Neural crest cell (in vitro differentiated cells): ENCODE measurements around the gene HTR7. TPM values are rescaled to one million over a fixed set of nuclear protein-coding genes. Genes with fewer than 3 reads are reported as not detected.

ENCODE experiments used
- DNase-seq: peaks from one replicate; pipeline ENCODE4 v3.0.0; 2021; ENCODE audit warnings: low read depth, mixed read lengths, low spot score
- H3K27ac Mint-ChIP-seq: one replicate; pipeline ENCODE4 v1.8.0; 2021; ENCODE audit warnings: mild to moderate bottlenecking, mixed read lengths; ENCODE audit not compliant: unreplicated experiment
- H3K27me3 Mint-ChIP-seq: 2 replicates; pipeline ENCODE4 v1.8.0; 2021; ENCODE audit warnings: low read depth, mild to moderate bottlenecking, mixed read lengths
- H3K36me3 Mint-ChIP-seq: 2 replicates; pipeline ENCODE4 v1.8.0; 2021; ENCODE audit warnings: low read depth, mild to moderate bottlenecking, mixed read lengths
- H3K4me1 Mint-ChIP-seq: 2 replicates; pipeline ENCODE4 v1.8.0; 2021; ENCODE audit warnings: mixed read lengths
- H3K4me3 Mint-ChIP-seq: one replicate; pipeline ENCODE4 v1.8.0; 2021; ENCODE audit warnings: mild to moderate bottlenecking, mixed read lengths
- H3K9me3 Mint-ChIP-seq: 2 replicates; pipeline ENCODE4 v1.8.0; 2021; ENCODE audit warnings: mixed read lengths
- CTCF ChIP-seq: fragments of 200-600 bp; sonication (generic); conservative IDR thresholded peaks from 2 replicates; pipeline ENCODE4 v1.5.0; 2021; ENCODE audit warnings: antibody characterized with exemption, mild to moderate bottlenecking
- total RNA-seq: library from RNA; stranded (reverse); gene quantifications from 2 replicates; pipeline ENCODE4 v1.2.1, GENCODE V29; 2021

HTR7 gene
- total RNA-seq, 1 donor from 2014 or later, result 0.09 TPM

- Mint-ChIP-seq H3K4me1 (no peaks in the 10 kb centered on the region), H3K4me3 (no peak overlapping the region), H3K27ac (no peak overlapping the region), H3K27me3 (no peaks in the 10 kb centered on the region), H3K9me3 (no peaks in the 10 kb centered on the region), H3K36me3 (no peaks in the 10 kb centered on the region)
- no peak for DNase-seq
- TF ChIP-seq CTCF, result no peak
These were observed 117.6 kb downstream of the HTR7 start for GRCh38 chr10:90740265-90740664.

DNA sequence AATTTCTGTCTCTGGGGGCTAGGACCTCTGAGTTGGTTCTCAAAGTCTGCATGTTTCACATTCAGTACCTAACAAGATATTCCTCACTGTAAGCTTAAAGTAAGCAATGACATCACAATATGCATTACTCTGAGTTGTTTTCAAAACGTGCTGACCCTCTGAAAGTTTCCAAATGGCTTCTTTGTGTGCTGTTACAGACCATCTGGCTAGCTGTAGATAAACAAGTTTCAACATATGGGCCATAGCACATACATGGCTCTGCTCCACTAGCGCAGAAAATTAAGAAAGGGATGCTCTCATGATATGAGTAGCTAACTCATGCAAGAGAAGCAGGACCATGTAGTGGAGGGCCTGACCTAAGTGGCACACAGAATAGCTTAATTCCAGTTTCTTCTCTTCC, 119.0 kb downstream of the HTR7 start:
- Mint-ChIP-seq H3K9me3 (no peaks in the 10 kb centered on the region), H3K36me3 (no peaks in the 10 kb centered on the region), H3K27ac (no peak overlapping the region), H3K4me1 (no peaks in the 10 kb centered on the region), H3K4me3 (no peak overlapping the region), H3K27me3 (peaks cover 4% of the 10 kb centered on the region)
- DNase-seq, result no peak
- no peak for TF ChIP-seq CTCF

GRCh38 chr10:90734415-90734814, 123.4 kb downstream of the HTR7 start:
- no peak for DNase-seq
- no peaks in the 10 kb centered on the region for H3K36me3 Mint-ChIP-seq
- no peak for TF ChIP-seq CTCF
- no peaks in the 10 kb centered on the region for H3K4me1 Mint-ChIP-seq
- H3K9me3 Mint-ChIP-seq, result no peaks in the 10 kb centered on the region
- H3K27ac Mint-ChIP-seq, result no peak overlapping the region
- H3K4me3 Mint-ChIP-seq, result no peak overlapping the region
- peaks cover 16% of the 10 kb centered on the region for H3K27me3 Mint-ChIP-seq

DNA sequence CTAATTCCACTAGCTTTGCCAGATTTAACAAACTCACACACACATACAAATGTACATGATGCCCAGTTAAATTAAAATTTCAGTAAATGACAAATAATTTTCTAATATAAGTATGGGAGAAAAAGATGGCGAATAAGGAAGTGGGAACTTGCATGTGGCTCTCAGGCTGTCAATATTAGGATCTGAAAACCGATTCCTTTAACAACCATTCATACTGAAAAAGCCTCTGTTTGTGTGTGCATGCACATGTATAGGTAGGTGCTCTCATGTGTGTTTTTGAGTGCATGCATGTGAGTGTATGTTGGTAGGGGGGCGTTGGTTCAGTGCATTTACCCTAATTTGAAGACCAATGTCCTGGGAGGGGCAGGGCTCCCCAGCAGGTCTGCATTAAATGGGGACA, 125.3 kb downstream of the HTR7 start:
- no peak overlapping the region for H3K4me3 Mint-ChIP-seq
- H3K9me3 Mint-ChIP-seq, result no peaks in the 10 kb centered on the region
- peaks cover 16% of the 10 kb centered on the region for H3K27me3 Mint-ChIP-seq
- H3K27ac Mint-ChIP-seq, result no peak overlapping the region
- no peak for DNase-seq
- no peak for TF ChIP-seq CTCF
- H3K36me3 Mint-ChIP-seq, result no peaks in the 10 kb centered on the region
- no peaks in the 10 kb centered on the region for H3K4me1 Mint-ChIP-seq

- no peak for DNase-seq
- TF ChIP-seq CTCF, result no peak
These were observed 134.3 kb downstream of the HTR7 start for GRCh38 chr10:90723416-90724068.

DNA sequence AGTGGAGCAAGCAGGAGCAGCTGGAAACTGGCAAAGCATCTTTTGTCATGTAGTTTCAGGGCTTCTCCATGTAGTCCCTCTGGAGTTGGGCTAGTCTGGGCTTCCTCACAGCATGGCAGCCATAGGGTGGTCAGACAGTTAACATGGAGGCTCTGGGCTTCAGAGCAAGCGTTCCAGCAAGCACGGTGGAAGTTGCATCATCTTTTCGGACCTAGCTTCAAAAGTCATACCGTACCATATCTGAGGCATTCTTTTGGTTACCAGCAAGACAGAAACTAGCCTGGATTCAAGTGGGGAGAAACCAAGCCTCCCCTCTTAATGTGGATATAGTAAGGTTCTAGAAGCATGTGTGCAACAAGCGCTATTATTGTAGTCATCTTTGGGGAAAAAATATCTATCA, 135.0 kb downstream of the HTR7 start:
- peaks cover 3% of the 10 kb centered on the region for H3K4me1 Mint-ChIP-seq
- DNase-seq, result no peak
- peaks cover 3% of the 10 kb centered on the region for H3K9me3 Mint-ChIP-seq
- H3K27ac Mint-ChIP-seq, result peak overlapping the region; percentile 19
- H3K36me3 Mint-ChIP-seq, result no peaks in the 10 kb centered on the region
- no peak overlapping the region for H3K4me3 Mint-ChIP-seq
- no peaks in the 10 kb centered on the region for H3K27me3 Mint-ChIP-seq
- no peak for TF ChIP-seq CTCF

More at GRCh38 chr10:90723416-90724068, 134.3 kb downstream of the HTR7 start:
- Mint-ChIP-seq H3K36me3 (no peaks in the 10 kb centered on the region), H3K9me3 (peaks cover 3% of the 10 kb centered on the region), H3K27ac (no peak overlapping the region), H3K4me1 (peaks cover 3% of the 10 kb centered on the region), H3K4me3 (no peak overlapping the region), H3K27me3 (no peaks in the 10 kb centered on the region)
